NCI-H146 (cell line): ENCODE measurements around the gene MOBP.
A peak's percentile ranks its signal among the peaks of the same experiment; 100 is the strongest.
"Not testable (repeated sequence)": the region's sequence is repeated elsewhere in the genome, so short reads cannot be mapped to it uniquely, and the experiment has no call there.

ENCODE experiments used
- DNase-seq: peaks from one replicate; lab custom pipeline; 2025; lab: John Stamatoyannopoulos, UW

Gene MOBP

GRCh38 chr3:39467394-39468107 is at the start of gene MOBP:
Gene MOBP (plus strand): TSS chr3:39467680. CDS start chr3:39502070, 34,390 bp downstream.
- no peak for DNase-seq

- not testable (repeated sequence) for DNase-seq
Measured at GRCh38 chr3:39418556-39419225, 48.8 kb upstream of the MOBP start.

GRCh38 chr3:39419742-39420315 is 47.7 kb upstream of the MOBP start:
- peak; percentile 17 for DNase-seq

GRCh38 chr3:39420543-39420942 is 46.9 kb upstream of the MOBP start:
- no peak for DNase-seq

GRCh38 chr3:39423436-39423970 is 44.0 kb upstream of the MOBP start:
- no peak for DNase-seq

- no peak for DNase-seq
Measured at GRCh38 chr3:39426312-39426711, 41.2 kb upstream of the MOBP start.

GRCh38 chr3:39427506-39427905 is 40.0 kb upstream of the MOBP start:
- no peak for DNase-seq

- peak; percentile 13 for DNase-seq
Measured at GRCh38 chr3:39428745-39429201, 38.7 kb upstream of the MOBP start.

GRCh38 chr3:39429466-39429865 is 38.0 kb upstream of the MOBP start:
- no peak for DNase-seq

GRCh38 chr3:39432342-39432741 is 35.1 kb upstream of the MOBP start:
- no peak for DNase-seq

GRCh38 chr3:39433642-39434041 is 33.8 kb upstream of the MOBP start:
- no peak for DNase-seq

- no peak for DNase-seq
Measured at GRCh38 chr3:39434574-39434973, 32.9 kb upstream of the MOBP start.

GRCh38 chr3:39435006-39435748 is 32.3 kb upstream of the MOBP start:
- peak; percentile 39 for DNase-seq

- no peak for DNase-seq
Measured at GRCh38 chr3:39438880-39439279, 28.6 kb upstream of the MOBP start.

GRCh38 chr3:39440316-39440715 is 27.2 kb upstream of the MOBP start:
- no peak for DNase-seq

GRCh38 chr3:39443530-39443929 is 23.9 kb upstream of the MOBP start:
- DNase-seq = peak; percentile 5

GRCh38 chr3:39445927-39446326 is 21.6 kb upstream of the MOBP start:
- no peak for DNase-seq

- no peak for DNase-seq
Measured at GRCh38 chr3:39446444-39446843, 21.0 kb upstream of the MOBP start.

- peak; percentile 60 for DNase-seq
Measured at GRCh38 chr3:39447637-39448483, 19.6 kb upstream of the MOBP start.

GRCh38 chr3:39448506-39449233 is 18.8 kb upstream of the MOBP start:
- DNase-seq = no peak

- no peak for DNase-seq
Measured at GRCh38 chr3:39449796-39450195, 17.7 kb upstream of the MOBP start.
